HepG2 (cell line): Measurements from ENCODE around the gene FTL. TPM values are rescaled to one million over a fixed set of nuclear protein-coding genes. Genes with fewer than 3 reads are reported as not detected.
A peak's percentile ranks its signal among the peaks of the same experiment; 100 is the strongest.

Experiments used
- BRD4 ChIP-seq: sonication (generic); formaldehyde crosslinking; IDR thresholded peaks from 2 replicates; pipeline ENCODE4 v1.4.0; 2020; ENCODE audit warnings: missing genetic modification reagents
- CCAR2 ChIP-seq: fragments of 200-400 bp; formaldehyde crosslinking; optimal IDR thresholded peaks from 2 replicates; pipeline ENCODE3; 2018; ENCODE audit warnings: low read depth, mild to moderate bottlenecking, low read length, moderate library complexity
- CTCF ChIP-seq: sonication (generic); formaldehyde crosslinking; IDR thresholded peaks from 2 replicates; pipeline ENCODE4 v1.5.0; 2020; ENCODE audit warnings: mild to moderate bottlenecking, missing genetic modification reagents, moderate library complexity
- GFI1 ChIP-seq: sonication (generic); formaldehyde crosslinking; IDR thresholded peaks from 2 replicates; pipeline ENCODE4 v1.5.0; 2020; ENCODE audit warnings: missing genetic modification reagents, mild to moderate bottlenecking, borderline replicate concordance
- GMEB1 ChIP-seq: sonication (generic); formaldehyde crosslinking; IDR thresholded peaks from 2 replicates; pipeline ENCODE4 v1.5.1; 2020; ENCODE audit warnings: missing genetic modification reagents, mild to moderate bottlenecking, borderline replicate concordance
- HHEX ChIP-seq: IDR thresholded peaks from 2 replicates; pipeline ENCODE4 v1.6.1; 2016; ENCODE audit warnings: control low read depth
- KLF15 ChIP-seq: sonication (generic); formaldehyde crosslinking; IDR thresholded peaks from 2 replicates; pipeline ENCODE4 v1.8.1; 2023; ENCODE audit warnings: borderline replicate concordance, mild to moderate bottlenecking, inconsistent platforms, missing genetic modification reagents, mixed read lengths
- MED1 ChIP-seq: sonication (generic); formaldehyde crosslinking; IDR thresholded peaks from 2 replicates; pipeline ENCODE4 v1.4.0; 2020; ENCODE audit warnings: missing genetic modification reagents
- NR2F6 ChIP-seq, 2 experiments: IDR thresholded peaks; 2 replicates each; pipeline ENCODE4 v1.6.1; 2016; ENCODE audit warnings: antibody characterized with exemption in 1 of 2, mild to moderate bottlenecking in 1 of 2
- ZBTB7B ChIP-seq: sonication (generic); formaldehyde crosslinking; IDR thresholded peaks from 2 replicates; pipeline ENCODE4 v1.4.0; 2020; ENCODE audit warnings: missing genetic modification reagents
- ZNF318 ChIP-seq: sonication (generic); formaldehyde crosslinking; IDR thresholded peaks from 2 replicates; pipeline ENCODE4 v1.4.0; 2020; ENCODE audit warnings: mild to moderate bottlenecking, missing genetic modification reagents
- ZNF674 ChIP-seq: sonication (generic); formaldehyde crosslinking; IDR thresholded peaks from 2 replicates; pipeline ENCODE4 v1.5.0; 2020; ENCODE audit warnings: low read depth, mild to moderate bottlenecking, missing genetic modification reagents
- ZNF891 ChIP-seq: sonication (generic); formaldehyde crosslinking; IDR thresholded peaks from 2 replicates; pipeline ENCODE4 v1.5.0; 2020; ENCODE audit warnings: mild to moderate bottlenecking, missing genetic modification reagents
- polyA plus RNA-seq, 8 experiments: library from polyadenylated mRNA; depleted of rRNA in 3 of 8; stranded (reverse) in 7 of 8; unstranded in 1 of 8; fragments of >200 nt; fragmentation: Illumina TruSeq in 4 of 8; extraction: Trizol in 4 of 8; gene quantifications; 2 replicates each; pipeline versions ENCODE4 v1.2.1 to v1.2.3, GENCODE V29; 2011 to 2016; ENCODE audit warnings: low read depth in 4 of 8, missing spikeins in 1 of 8, mixed read lengths in 1 of 8; ENCODE audit not compliant: insufficient read depth in 1 of 8
- total RNA-seq, 5 experiments: library from RNA; depleted of rRNA; stranded (reverse); fragments of >200 nt; fragmentation: Illumina TruSeq; extraction: Trizol; gene quantifications; 2 replicates each; pipeline ENCODE4 v1.2.3, GENCODE V29; 2016; ENCODE audit warnings: low read depth in 1 of 5

FTL gene
- total and polyA plus RNA-seq, 2 of the 13 experiments (the other 11 are each of a cell fraction or from before 2014, with no cell fraction given): 2,721 to 8,800 TPM

- no peak; the same call in none of the 2 replicates for TF ChIP-seq ZNF891 (CRISPR knock-in tag)
- TF ChIP-seq CCAR2: no peak
- TF ChIP-seq GFI1 (CRISPR knock-in tag): no peak
- peak; percentile 70 for TF ChIP-seq GMEB1 (CRISPR knock-in tag)
- peak; percentile 46; the same call in 1 of the 2 replicates for TF ChIP-seq MED1
- TF ChIP-seq HHEX (CRISPR knock-in tag): no peak
- TF ChIP-seq ZNF674: no peak
- TF ChIP-seq CTCF (CRISPR knock-in tag): peak; percentile 93
- no peak for TF ChIP-seq NR2F6 (IDR thresholded peaks at IDR 0.05)
- TF ChIP-seq NR2F6 (CRISPR knock-in tag; IDR thresholded peaks at IDR 0.05): no peak
- TF ChIP-seq BRD4: no peak
- TF ChIP-seq KLF15 (CRISPR knock-in tag): peak; percentile 96; the same call in 1 of the 2 replicates
- TF ChIP-seq ZNF318 (CRISPR knock-in tag): no peak
- TF ChIP-seq ZBTB7B (CRISPR knock-in tag): no peak
These were observed 28.3 kb downstream of the FTL start, which contains the start of the genes GYS1 and RUVBL2 (continued) for GRCh38 chr19:48993175-48994034.
